H1 (cell line): ENCODE measurements around the gene BATF3. TPM values are rescaled to one million over a fixed set of nuclear protein-coding genes. Genes with fewer than 3 reads are reported as not detected.

Source experiments
- polyA plus RNA-seq, 7 experiments: library from polyadenylated mRNA; depleted of rRNA in 3 of 7; stranded (reverse) in 5 of 7; unstranded in 2 of 7; fragments of >200 nt in 5 of 7; fragments of 200-250 nt in 2 of 7; gene quantifications; 1 replicate in 5 of 7; 2 replicates in 1 of 7; 4 replicates in 1 of 7; pipeline versions ENCODE4 v1.2.1 to v1.2.3, GENCODE V29; 2011 to 2013; ENCODE audit warnings: missing spikeins in 2 of 7, mixed read lengths in 2 of 7
- total RNA-seq: library from RNA; stranded (reverse); fragmentation: NEBNext Ultra II Directional; extraction: Animal tissue kit (Norgen Biotek cat#: 25700); gene quantifications from 2 replicates; pipeline ENCODE4 v1.2.1, GENCODE V29; 2021
- TF ChIP-seq, protein P1 (sequence below): fragments of 300-600 bp; sonication (generic); IDR thresholded peaks from 2 replicates; pipeline ENCODE4 v1.7.1; 2012; ENCODE audit warnings: low read length, moderate library complexity, mild to moderate bottlenecking, inconsistent platforms; ENCODE audit not compliant: insufficient replicate concordance

The BATF3 gene
- total and polyA plus RNA-seq, 2 of the 8 experiments (the other 6 are each of a cell fraction or from before 2014, with no cell fraction given): 6.3 TPM

DNA sequence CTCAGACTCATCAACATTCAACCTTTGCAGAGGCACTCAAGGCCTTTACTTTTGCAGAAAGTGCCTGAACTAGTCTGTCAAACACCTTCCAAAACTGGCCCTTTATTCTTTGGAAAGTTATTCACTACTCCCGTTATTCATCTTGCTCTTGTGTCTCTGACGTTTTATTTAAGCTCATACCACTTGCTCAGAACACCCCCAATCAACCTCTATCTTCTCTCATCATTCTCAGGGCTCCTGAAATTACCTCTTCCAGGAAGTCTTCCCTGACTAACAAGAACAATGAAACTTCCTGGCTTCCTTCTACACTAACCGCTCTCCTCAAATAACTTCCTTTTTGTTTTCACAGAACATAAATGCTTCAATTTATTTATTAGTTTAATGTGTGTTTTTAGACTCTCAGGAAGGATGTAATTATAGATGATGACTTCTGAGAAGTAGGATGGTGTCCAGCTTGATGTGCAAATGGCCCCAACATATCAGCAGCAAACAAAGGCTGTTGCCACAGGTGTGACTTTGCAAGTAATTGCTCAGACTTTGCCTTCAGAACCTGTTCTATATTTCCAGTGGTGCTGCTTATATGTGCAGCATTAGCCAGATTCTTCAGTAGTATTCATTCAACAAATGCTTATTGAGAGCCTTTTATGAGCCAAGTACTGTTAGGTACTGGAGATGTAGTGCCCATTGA, 22.8 kb upstream of the BATF3 start (continued):
- TF ChIP-seq, protein P1, sequence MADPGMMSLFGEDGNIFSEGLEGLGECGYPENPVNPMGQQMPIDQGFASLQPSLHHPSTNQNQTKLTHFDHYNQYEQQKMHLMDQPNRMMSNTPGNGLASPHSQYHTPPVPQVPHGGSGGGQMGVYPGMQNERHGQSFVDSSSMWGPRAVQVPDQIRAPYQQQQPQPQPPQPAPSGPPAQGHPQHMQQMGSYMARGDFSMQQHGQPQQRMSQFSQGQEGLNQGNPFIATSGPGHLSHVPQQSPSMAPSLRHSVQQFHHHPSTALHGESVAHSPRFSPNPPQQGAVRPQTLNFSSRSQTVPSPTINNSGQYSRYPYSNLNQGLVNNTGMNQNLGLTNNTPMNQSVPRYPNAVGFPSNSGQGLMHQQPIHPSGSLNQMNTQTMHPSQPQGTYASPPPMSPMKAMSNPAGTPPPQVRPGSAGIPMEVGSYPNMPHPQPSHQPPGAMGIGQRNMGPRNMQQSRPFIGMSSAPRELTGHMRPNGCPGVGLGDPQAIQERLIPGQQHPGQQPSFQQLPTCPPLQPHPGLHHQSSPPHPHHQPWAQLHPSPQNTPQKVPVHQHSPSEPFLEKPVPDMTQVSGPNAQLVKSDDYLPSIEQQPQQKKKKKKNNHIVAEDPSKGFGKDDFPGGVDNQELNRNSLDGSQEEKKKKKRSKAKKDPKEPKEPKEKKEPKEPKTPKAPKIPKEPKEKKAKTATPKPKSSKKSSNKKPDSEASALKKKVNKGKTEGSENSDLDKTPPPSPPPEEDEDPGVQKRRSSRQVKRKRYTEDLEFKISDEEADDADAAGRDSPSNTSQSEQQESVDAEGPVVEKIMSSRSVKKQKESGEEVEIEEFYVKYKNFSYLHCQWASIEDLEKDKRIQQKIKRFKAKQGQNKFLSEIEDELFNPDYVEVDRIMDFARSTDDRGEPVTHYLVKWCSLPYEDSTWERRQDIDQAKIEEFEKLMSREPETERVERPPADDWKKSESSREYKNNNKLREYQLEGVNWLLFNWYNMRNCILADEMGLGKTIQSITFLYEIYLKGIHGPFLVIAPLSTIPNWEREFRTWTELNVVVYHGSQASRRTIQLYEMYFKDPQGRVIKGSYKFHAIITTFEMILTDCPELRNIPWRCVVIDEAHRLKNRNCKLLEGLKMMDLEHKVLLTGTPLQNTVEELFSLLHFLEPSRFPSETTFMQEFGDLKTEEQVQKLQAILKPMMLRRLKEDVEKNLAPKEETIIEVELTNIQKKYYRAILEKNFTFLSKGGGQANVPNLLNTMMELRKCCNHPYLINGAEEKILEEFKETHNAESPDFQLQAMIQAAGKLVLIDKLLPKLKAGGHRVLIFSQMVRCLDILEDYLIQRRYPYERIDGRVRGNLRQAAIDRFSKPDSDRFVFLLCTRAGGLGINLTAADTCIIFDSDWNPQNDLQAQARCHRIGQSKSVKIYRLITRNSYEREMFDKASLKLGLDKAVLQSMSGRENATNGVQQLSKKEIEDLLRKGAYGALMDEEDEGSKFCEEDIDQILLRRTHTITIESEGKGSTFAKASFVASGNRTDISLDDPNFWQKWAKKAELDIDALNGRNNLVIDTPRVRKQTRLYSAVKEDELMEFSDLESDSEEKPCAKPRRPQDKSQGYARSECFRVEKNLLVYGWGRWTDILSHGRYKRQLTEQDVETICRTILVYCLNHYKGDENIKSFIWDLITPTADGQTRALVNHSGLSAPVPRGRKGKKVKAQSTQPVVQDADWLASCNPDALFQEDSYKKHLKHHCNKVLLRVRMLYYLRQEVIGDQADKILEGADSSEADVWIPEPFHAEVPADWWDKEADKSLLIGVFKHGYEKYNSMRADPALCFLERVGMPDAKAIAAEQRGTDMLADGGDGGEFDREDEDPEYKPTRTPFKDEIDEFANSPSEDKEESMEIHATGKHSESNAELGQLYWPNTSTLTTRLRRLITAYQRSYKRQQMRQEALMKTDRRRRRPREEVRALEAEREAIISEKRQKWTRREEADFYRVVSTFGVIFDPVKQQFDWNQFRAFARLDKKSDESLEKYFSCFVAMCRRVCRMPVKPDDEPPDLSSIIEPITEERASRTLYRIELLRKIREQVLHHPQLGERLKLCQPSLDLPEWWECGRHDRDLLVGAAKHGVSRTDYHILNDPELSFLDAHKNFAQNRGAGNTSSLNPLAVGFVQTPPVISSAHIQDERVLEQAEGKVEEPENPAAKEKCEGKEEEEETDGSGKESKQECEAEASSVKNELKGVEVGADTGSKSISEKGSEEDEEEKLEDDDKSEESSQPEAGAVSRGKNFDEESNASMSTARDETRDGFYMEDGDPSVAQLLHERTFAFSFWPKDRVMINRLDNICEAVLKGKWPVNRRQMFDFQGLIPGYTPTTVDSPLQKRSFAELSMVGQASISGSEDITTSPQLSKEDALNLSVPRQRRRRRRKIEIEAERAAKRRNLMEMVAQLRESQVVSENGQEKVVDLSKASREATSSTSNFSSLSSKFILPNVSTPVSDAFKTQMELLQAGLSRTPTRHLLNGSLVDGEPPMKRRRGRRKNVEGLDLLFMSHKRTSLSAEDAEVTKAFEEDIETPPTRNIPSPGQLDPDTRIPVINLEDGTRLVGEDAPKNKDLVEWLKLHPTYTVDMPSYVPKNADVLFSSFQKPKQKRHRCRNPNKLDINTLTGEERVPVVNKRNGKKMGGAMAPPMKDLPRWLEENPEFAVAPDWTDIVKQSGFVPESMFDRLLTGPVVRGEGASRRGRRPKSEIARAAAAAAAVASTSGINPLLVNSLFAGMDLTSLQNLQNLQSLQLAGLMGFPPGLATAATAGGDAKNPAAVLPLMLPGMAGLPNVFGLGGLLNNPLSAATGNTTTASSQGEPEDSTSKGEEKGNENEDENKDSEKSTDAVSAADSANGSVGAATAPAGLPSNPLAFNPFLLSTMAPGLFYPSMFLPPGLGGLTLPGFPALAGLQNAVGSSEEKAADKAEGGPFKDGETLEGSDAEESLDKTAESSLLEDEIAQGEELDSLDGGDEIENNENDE: no peak
- TF ChIP-seq, all 59 proteins: peak for 0
